Measurements from ENCODE around the gene MYT1.

MYT1 gene

DNA sequence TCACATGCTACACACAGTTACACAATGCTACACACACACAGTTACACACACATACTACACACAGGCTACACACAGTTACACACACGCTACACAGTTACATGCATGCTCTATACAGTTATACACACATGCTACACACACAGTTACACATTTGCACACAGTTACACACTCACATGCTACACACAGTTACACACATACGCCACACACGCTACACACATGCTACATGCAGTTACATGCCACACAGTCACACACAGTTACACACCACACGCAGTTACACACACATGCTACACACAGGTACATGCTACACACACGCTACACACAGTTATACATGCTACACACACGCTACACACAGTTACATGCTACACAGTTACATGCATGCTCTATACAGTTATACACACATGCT, 15.6 kb downstream of the MYT1 start:
- DNase-seq (ENCODE audit: extremely low spot score), result no peak
- CTCF ChIA-PET, result no interaction called here
- TF ChIP-seq TARDBP (IDR thresholded peaks at IDR 0.05) (no peak), LEF1 (IDR thresholded peaks at IDR 0.05; ENCODE audit: borderline replicate concordance) (no peak), ZNF384 (IDR thresholded peaks at IDR 0.05) (no peak)
- POLR2A ChIA-PET, result no interaction called here

DNA sequence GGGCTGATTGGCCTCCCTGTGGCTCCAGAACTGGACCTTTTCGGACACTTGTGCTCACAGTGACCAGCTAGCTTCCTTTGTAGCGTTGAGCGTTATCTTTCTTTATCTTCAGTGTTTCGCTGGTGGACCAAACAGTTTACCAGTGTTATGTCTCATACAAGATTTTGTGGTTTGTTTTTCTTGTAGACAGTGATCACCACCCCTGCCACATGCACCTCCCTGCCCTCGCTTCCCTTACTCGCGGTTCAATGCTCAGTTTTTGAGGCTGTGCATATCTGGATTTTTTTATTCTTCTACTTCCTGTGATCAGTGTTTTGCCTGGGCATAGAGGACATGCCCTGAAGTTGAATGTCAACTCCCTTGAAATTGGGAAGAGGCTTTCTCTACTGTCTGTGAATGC, 16.4 kb downstream of the MYT1 start:
- ChIA-PET POLR2A (no interaction called here), CTCF (no interaction called here)
- DNase-seq (ENCODE audit: extremely low spot score), result no peak
- TF ChIP-seq ARNT (IDR thresholded peaks at IDR 0.05), result no peak
- TF ChIP-seq CTBP1 (IDR thresholded peaks at IDR 0.05; ENCODE audit: borderline replicate concordance), result no peak
- TF ChIP-seq NFRKB (IDR thresholded peaks at IDR 0.05), result no peak
- no peak for TF ChIP-seq HDGF (IDR thresholded peaks at IDR 0.05; ENCODE audit: borderline replicate concordance)
- TF ChIP-seq ZNF384 (IDR thresholded peaks at IDR 0.05), result no peak
- no peak for TF ChIP-seq BHLHE40 (IDR thresholded peaks at IDR 0.05; ENCODE audit: borderline replicate concordance)
- TF ChIP-seq FOXA1 (IDR thresholded peaks at IDR 0.05), result no peak
- no peak for TF ChIP-seq TARDBP (IDR thresholded peaks at IDR 0.05)
- no peak for TF ChIP-seq L3MBTL2 (conservative IDR thresholded peaks at IDR 0.05)
- TF ChIP-seq, protein P1, sequence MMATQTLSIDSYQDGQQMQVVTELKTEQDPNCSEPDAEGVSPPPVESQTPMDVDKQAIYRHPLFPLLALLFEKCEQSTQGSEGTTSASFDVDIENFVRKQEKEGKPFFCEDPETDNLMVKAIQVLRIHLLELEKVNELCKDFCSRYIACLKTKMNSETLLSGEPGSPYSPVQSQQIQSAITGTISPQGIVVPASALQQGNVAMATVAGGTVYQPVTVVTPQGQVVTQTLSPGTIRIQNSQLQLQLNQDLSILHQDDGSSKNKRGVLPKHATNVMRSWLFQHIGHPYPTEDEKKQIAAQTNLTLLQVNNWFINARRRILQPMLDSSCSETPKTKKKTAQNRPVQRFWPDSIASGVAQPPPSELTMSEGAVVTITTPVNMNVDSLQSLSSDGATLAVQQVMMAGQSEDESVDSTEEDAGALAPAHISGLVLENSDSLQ (IDR thresholded peaks at IDR 0.05), result no peak
- TF ChIP-seq SP1 (IDR thresholded peaks at IDR 0.05), result no peak
- TF ChIP-seq LEF1 (IDR thresholded peaks at IDR 0.05; ENCODE audit: borderline replicate concordance), result no peak
- no peak for TF ChIP-seq ELF4 (IDR thresholded peaks at IDR 0.05)
- no peak for TF ChIP-seq SUZ12 (IDR thresholded peaks at IDR 0.05)
- TF ChIP-seq FOXK2 (IDR thresholded peaks at IDR 0.05), result no peak

DNA sequence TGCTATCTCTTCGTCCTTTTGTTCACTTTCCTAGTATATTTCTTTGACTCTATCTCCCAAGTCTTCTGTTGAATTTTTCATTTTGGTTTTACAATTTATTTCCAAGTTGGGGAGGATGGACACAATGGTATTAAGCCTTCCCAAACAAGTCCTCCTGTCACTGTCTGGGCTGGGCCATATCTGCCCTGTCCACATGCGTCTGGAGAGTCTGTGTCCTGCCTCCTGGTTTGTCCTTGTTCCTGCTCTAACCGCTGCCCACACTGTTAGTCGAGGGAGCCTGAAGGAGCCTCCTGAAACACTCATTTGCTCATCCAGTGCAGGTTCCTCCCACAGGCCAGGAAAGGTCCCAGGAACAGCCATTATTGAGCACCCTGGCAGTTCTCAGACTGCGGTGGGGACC, 17.1 kb downstream of the MYT1 start:
- CTCF ChIA-PET, result no interaction called here
- POLR2A ChIA-PET, result no interaction called here
- no peak for DNase-seq (ENCODE audit: extremely low spot score)
- no peak for TF ChIP-seq LEF1 (IDR thresholded peaks at IDR 0.05; ENCODE audit: borderline replicate concordance)
- no peak for TF ChIP-seq TARDBP (IDR thresholded peaks at IDR 0.05)
- no peak for TF ChIP-seq BHLHE40 (IDR thresholded peaks at IDR 0.05; ENCODE audit: borderline replicate concordance)
- no peak for TF ChIP-seq ELF4 (IDR thresholded peaks at IDR 0.05)
- TF ChIP-seq SUZ12 (IDR thresholded peaks at IDR 0.05), result no peak

DNA sequence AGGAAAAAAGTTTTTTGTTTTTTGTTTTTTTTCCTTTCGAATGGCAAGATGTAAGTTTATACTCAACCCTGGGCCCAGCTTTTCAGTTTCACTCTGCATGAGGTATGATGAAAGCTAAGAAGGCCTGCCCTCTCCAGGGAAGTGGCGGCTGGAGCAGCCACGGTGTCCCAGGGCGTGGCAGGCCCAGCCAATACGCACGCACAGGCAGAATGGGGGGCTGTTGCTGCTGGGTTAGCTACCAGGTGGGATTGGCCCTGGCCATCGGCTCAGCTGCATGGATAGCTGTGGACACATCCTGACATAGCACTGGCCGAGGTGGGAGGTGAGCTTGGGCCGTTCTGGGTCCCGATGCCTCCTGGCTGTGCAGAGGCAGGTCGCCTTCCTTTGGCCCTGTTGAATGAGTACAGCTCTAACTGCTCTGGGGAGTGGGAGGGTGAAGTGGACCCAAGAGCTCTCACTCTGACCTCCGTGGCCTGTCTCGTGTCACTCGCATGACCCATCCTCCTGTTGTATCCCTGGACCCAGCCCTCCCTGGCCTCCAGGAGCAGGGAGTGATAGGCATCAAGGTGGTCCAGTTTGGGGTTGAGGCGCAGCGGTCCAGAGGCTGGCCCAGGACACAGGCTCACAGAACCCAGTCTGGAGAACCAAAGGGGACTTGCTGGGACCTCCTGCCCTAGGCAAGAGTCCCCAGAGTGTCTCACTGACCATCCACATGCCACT, 18.1 kb downstream of the MYT1 start:
- CTCF ChIA-PET, result no interaction called here
- no peak for DNase-seq (ENCODE audit: extremely low spot score)
- POLR2A ChIA-PET, result no interaction called here
- TF ChIP-seq SP1 (IDR thresholded peaks at IDR 0.05) (no peak), FOXA1 (IDR thresholded peaks at IDR 0.05) (no peak), L3MBTL2 (conservative IDR thresholded peaks at IDR 0.05) (no peak), LEF1 (IDR thresholded peaks at IDR 0.05; ENCODE audit: borderline replicate concordance) (no peak), HDGF (IDR thresholded peaks at IDR 0.05; ENCODE audit: borderline replicate concordance) (no peak), SUZ12 (IDR thresholded peaks at IDR 0.05) (no peak), ARNT (IDR thresholded peaks at IDR 0.05) (no peak), CTBP1 (IDR thresholded peaks at IDR 0.05; ENCODE audit: borderline replicate concordance) (no peak), FOXM1 (IDR thresholded peaks at IDR 0.05; ENCODE audit: borderline replicate concordance) (no peak), ELF4 (IDR thresholded peaks at IDR 0.05) (no peak), ZNF384 (IDR thresholded peaks at IDR 0.05) (no peak), TARDBP (IDR thresholded peaks at IDR 0.05) (no peak), NFRKB (IDR thresholded peaks at IDR 0.05) (no peak)
- TF ChIP-seq, protein P1 (IDR thresholded peaks at IDR 0.05), result no peak

DNA sequence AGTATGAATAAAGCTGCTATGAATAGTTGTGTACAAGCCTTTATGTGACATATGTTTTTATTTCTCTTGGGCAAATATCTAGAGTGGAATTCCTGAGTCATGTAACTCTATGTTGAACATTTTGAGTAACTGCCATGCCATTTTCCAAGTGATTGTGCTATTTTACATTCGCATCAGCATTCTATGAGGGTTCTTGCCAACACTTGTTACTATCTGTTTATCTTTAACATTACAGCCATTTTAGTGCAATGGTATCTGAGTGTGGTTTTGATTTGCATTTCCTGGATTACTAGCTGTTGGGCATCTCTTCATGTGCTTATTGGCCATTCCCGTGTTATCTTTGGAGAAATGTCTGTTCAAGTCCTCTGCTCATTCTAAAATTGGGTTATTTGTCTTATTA, 19.1 kb downstream of the MYT1 start:
- CTCF ChIA-PET, result no interaction called here

DNA sequence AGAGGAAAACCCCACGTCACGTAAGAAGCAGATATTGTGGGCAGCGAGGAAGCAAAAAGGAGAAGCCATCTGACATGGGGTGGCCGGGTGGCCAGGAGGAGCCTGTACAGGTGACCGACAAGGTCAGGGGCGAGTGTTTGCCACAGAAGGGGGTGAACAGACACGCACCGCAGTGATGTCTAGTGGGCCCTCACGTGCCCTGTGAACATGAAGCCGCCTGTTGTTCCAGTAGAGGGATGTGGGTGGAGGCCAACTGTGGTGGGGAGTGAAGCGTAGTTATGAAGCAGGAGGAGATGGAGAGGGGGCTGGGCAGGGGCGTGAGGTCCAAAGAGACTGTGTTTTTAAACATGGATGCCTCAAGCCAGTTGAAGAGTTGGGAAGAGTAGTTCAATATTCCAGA, 20.5 kb downstream of the MYT1 start:
- no peak for TF ChIP-seq ARNT (IDR thresholded peaks at IDR 0.05)
- TF ChIP-seq HDGF (IDR thresholded peaks at IDR 0.05; ENCODE audit: borderline replicate concordance), result no peak
- no peak for TF ChIP-seq SP1 (IDR thresholded peaks at IDR 0.05)
- TF ChIP-seq FOXA1 (IDR thresholded peaks at IDR 0.05), result no peak
- no peak for TF ChIP-seq BHLHE40 (IDR thresholded peaks at IDR 0.05; ENCODE audit: borderline replicate concordance)
- ChIA-PET CTCF (no interaction called here), POLR2A (no interaction called here)
- DNase-seq (ENCODE audit: extremely low spot score), result no peak

More for the DNA sequence above, 19.1 kb downstream of the MYT1 start:
- POLR2A ChIA-PET, result no interaction called here
- DNase-seq (ENCODE audit: extremely low spot score), result no peak
- TF ChIP-seq BHLHE40 (IDR thresholded peaks at IDR 0.05; ENCODE audit: borderline replicate concordance) (no peak), SUZ12 (IDR thresholded peaks at IDR 0.05) (no peak), LEF1 (IDR thresholded peaks at IDR 0.05; ENCODE audit: borderline replicate concordance) (no peak)
- TF ChIP-seq, protein P1 (IDR thresholded peaks at IDR 0.05), result no peak

DNA sequence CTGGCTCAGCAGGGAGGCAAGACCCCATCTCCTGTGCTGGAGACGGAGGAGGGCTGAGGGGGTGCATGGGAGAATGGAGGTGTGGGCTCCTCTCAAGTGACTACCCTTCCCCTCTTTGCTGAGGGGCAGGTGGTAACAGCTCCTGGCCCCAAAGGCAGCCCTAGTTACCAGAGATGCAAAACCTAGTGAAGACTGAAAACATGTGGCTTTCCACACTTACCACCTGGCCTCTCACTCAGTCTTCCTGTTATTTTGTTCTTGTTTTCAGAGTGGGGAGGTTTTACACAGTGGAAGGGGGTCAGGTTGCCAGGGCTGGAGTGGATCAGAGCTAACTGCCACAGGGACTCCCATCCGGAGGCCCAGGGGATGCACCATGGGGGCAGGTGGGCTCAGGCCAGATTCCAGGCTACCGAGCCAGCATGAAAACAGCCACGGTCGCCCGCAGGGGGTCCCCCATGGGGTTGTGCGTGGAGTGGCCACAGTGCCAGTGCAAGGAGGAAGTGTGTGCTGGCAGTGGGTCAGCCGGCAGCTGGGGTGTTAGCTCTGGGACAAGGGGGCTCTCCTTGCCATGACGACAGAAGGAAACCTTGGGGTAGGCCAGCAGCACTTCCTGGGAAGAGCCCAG, 21.1 kb downstream of the MYT1 start:
- TF ChIP-seq CTBP1 (IDR thresholded peaks at IDR 0.05; ENCODE audit: borderline replicate concordance), result no peak
- TF ChIP-seq ARNT (IDR thresholded peaks at IDR 0.05), result no peak
- TF ChIP-seq SUZ12 (IDR thresholded peaks at IDR 0.05), result no peak
- TF ChIP-seq ZNF384 (IDR thresholded peaks at IDR 0.05), result no peak
- TF ChIP-seq, protein P1 (IDR thresholded peaks at IDR 0.05), result no peak
- TF ChIP-seq SP1 (IDR thresholded peaks at IDR 0.05), result no peak
- no peak for TF ChIP-seq FOXA1 (IDR thresholded peaks at IDR 0.05)
- TF ChIP-seq FOXK2 (IDR thresholded peaks at IDR 0.05), result no peak
- TF ChIP-seq TARDBP (IDR thresholded peaks at IDR 0.05), result no peak
- no peak for TF ChIP-seq BHLHE40 (IDR thresholded peaks at IDR 0.05; ENCODE audit: borderline replicate concordance)
- no peak for TF ChIP-seq ELF4 (IDR thresholded peaks at IDR 0.05)
- no peak for TF ChIP-seq LEF1 (IDR thresholded peaks at IDR 0.05; ENCODE audit: borderline replicate concordance)
- no peak for TF ChIP-seq NFRKB (IDR thresholded peaks at IDR 0.05)
- no peak for TF ChIP-seq L3MBTL2 (conservative IDR thresholded peaks at IDR 0.05)
- TF ChIP-seq HDGF (IDR thresholded peaks at IDR 0.05; ENCODE audit: borderline replicate concordance), result no peak
- no peak for TF ChIP-seq FOXM1 (IDR thresholded peaks at IDR 0.05; ENCODE audit: borderline replicate concordance)
- DNase-seq (ENCODE audit: extremely low spot score), result no peak
- ChIA-PET POLR2A (no interaction called here), CTCF (no interaction called here)

Data from HEK293T (cell line).